Right atrium auricular region (tissue), 2 donors: Measurements from ENCODE around the gene PI4KB. TPM values are rescaled to one million over a fixed set of nuclear protein-coding genes. Genes with fewer than 3 reads are reported as not detected.

Source experiments
- DNase-seq: peaks from one replicate; pipeline ENCODE4 v3.0.0-alpha.2; 2019; ENCODE audit warnings: low spot score
- H3K27ac ChIP-seq, 2 donors: fragments of 200-600 bp; sonication (generic); 1 replicate in 1 of 2; 2 replicates in 1 of 2; pipeline ENCODE4 v1.5.1; 2016 to 2019
- H3K27me3 ChIP-seq, 2 donors: fragments of 200-600 bp; sonication (generic); one replicate each; pipeline versions ENCODE4 v1.5.1 to v1.6.0; 2017 to 2019
- H3K36me3 ChIP-seq: fragments of 200-600 bp; sonication (generic); one replicate; pipeline ENCODE4 v1.5.1; 2016
- H3K4me1 ChIP-seq, 2 donors: fragments of 200-600 bp; sonication (generic); one replicate each; pipeline versions ENCODE4 v1.5.1 to v1.6.0; 2017 to 2019
- H3K4me3 ChIP-seq, 2 donors: fragments of 200-600 bp; sonication (generic); 1 replicate in 1 of 2; 2 replicates in 1 of 2; pipeline ENCODE4 v1.5.1; 2017 to 2019; ENCODE audit warnings: mild to moderate bottlenecking in 1 of 2, moderate library complexity in 1 of 2
- H3K9me3 ChIP-seq, 2 donors: fragments of 200-600 bp; sonication (generic); one replicate each; pipeline ENCODE4 v1.5.1; 2019
- CTCF ChIP-seq, 2 donors: fragments of 200-600 bp; sonication (generic); IDR thresholded peaks; one replicate each; pipeline ENCODE4 v1.5.1; 2019; ENCODE audit warnings: antibody characterized with exemption in 2 of 2
- total RNA-seq, 2 donors: library from RNA; depleted of rRNA; stranded (reverse); fragments of >200 nt; gene quantifications; one replicate each; pipeline ENCODE4 v1.1.0, GENCODE V29; 2016

PI4KB gene
- total RNA-seq, 2 donors from 2014 or later, result 46.5 to 61.8 TPM

- Histone ChIP-seq H3K27me3 (no peaks in the 10 kb centered on the region), H3K27ac (no peak overlapping the region), H3K4me3 (no peak overlapping the region), H3K36me3 (peaks cover 34% of the 10 kb centered on the region), H3K9me3 (no peaks in the 10 kb centered on the region), H3K4me1 (peaks cover 0 to 18% of the 10 kb centered on the region in 2 donors)
- TF ChIP-seq CTCF (IDR thresholded peaks at IDR 0.05), result no peak
- DNase-seq, result no peak
Observed at GRCh38 chr1:151342021-151342420, 14.8 kb upstream of the PI4KB start.

- Histone ChIP-seq H3K36me3 (peaks cover 34% of the 10 kb centered on the region), H3K9me3 (no peaks in the 10 kb centered on the region), H3K27me3 (no peaks in the 10 kb centered on the region), H3K27ac (peak overlapping the region in 1 of 2 donors; percentile 35), H3K4me1 (peaks cover 0 to 11% of the 10 kb centered on the region in 2 donors), H3K4me3 (no peak overlapping the region)
- DNase-seq, result no peak
- peak; percentile 61 to 79 for TF ChIP-seq CTCF (IDR thresholded peaks at IDR 0.05)
Observed at GRCh38 chr1:151340870-151341754, 13.9 kb upstream of the PI4KB start.

GRCh38 chr1:151336556-151336955 lies 9.3 kb upstream of the PI4KB start:
- H3K27ac ChIP-seq, result no peak overlapping the region
- H3K36me3 ChIP-seq, result no peaks in the 10 kb centered on the region
- no peaks in the 10 kb centered on the region for H3K27me3 ChIP-seq
- no peak for DNase-seq
- H3K4me1 ChIP-seq, result peaks cover 0 to 4% of the 10 kb centered on the region in 2 donors
- no peak overlapping the region for H3K4me3 ChIP-seq
- no peak for TF ChIP-seq CTCF (IDR thresholded peaks at IDR 0.05)
- H3K9me3 ChIP-seq, result no peaks in the 10 kb centered on the region

- H3K9me3 ChIP-seq, result no peaks in the 10 kb centered on the region
- H3K27ac ChIP-seq, result no peak overlapping the region
- H3K4me1 ChIP-seq, result no peaks in the 10 kb centered on the region
- H3K36me3 ChIP-seq, result no peaks in the 10 kb centered on the region
- no peak for TF ChIP-seq CTCF (IDR thresholded peaks at IDR 0.05)
- H3K4me3 ChIP-seq, result no peak overlapping the region
- H3K27me3 ChIP-seq, result no peaks in the 10 kb centered on the region
- DNase-seq, result no peak
Observed at GRCh38 chr1:151334822-151335221, 7.6 kb upstream of the PI4KB start.

GRCh38 chr1:151327903-151328674 lies 873 bp upstream of the PI4KB start:
- Histone ChIP-seq H3K4me3 (peak overlapping the region; percentile 84 to 90), H3K9me3 (no peaks in the 10 kb centered on the region), H3K27ac (peak overlapping the region; percentile 91 to 93), H3K4me1 (peaks cover 0 to 39% of the 10 kb centered on the region in 2 donors), H3K36me3 (peaks cover 21% of the 10 kb centered on the region), H3K27me3 (no peaks in the 10 kb centered on the region)
- no peak for TF ChIP-seq CTCF (IDR thresholded peaks at IDR 0.05)
- no peak for DNase-seq
